Endodermal cell (in vitro differentiated cells): ENCODE results near the gene CCDC74A. TPM values are rescaled to one million over a fixed set of nuclear protein-coding genes. Genes with fewer than 3 reads are reported as not detected.
"Not testable (repeated sequence)": the region's sequence is repeated elsewhere in the genome, so short reads cannot be mapped to it uniquely, and the experiment has no call there.

ENCODE experiments used
- DNase-seq: peaks from one replicate; pipeline ENCODE4 v3.0.0-alpha.2; 2017
- H3K27ac ChIP-seq: 2 replicates; pipeline ENCODE4 v1.5.1; 2013; ENCODE audit warnings: mild to moderate bottlenecking, low read depth, low read length, moderate library complexity
- H3K27me3 ChIP-seq: 2 replicates; pipeline ENCODE4 v1.6.1; 2013; ENCODE audit warnings: mild to moderate bottlenecking, low read length, moderate library complexity; ENCODE audit not compliant: insufficient read depth, control insufficient read depth, poor library complexity, severe bottlenecking
- H3K36me3 ChIP-seq: 2 replicates; pipeline ENCODE4 v1.7.0; 2013; ENCODE audit warnings: mild to moderate bottlenecking, low read length, moderate library complexity; ENCODE audit not compliant: control insufficient read depth, insufficient read depth
- H3K4me1 ChIP-seq: one replicate; pipeline ENCODE4 v1.7.0; 2013; ENCODE audit warnings: low read length; ENCODE audit not compliant: control insufficient read depth, insufficient read depth
- H3K4me3 ChIP-seq: 2 replicates; pipeline ENCODE4 v1.5.1; 2013; ENCODE audit warnings: mild to moderate bottlenecking, low read length, moderate library complexity
- H3K9ac ChIP-seq: 2 replicates; pipeline ENCODE4 v1.6.1; 2013; ENCODE audit warnings: mild to moderate bottlenecking, low read length, moderate library complexity; ENCODE audit not compliant: poor library complexity, severe bottlenecking; ENCODE audit errors: extremely low read depth
- H3K9me3 ChIP-seq: 2 replicates; pipeline ENCODE4 v1.6.1; 2013; ENCODE audit warnings: mild to moderate bottlenecking, low read length, moderate library complexity; ENCODE audit not compliant: control insufficient read depth
- H3K27ac Mint-ChIP-seq: 2 replicates; pipeline ENCODE4 v1.8.0; 2020; ENCODE audit warnings: mixed read lengths
- H3K27me3 Mint-ChIP-seq: 2 replicates; pipeline ENCODE4 v1.8.0; 2021; ENCODE audit warnings: mild to moderate bottlenecking, mixed read lengths; ENCODE audit not compliant: insufficient read depth
- H3K36me3 Mint-ChIP-seq: 2 replicates; pipeline ENCODE4 v1.8.0; 2020; ENCODE audit warnings: low read depth, mixed read lengths
- H3K4me1 Mint-ChIP-seq: 2 replicates; pipeline ENCODE4 v1.8.0; 2020; ENCODE audit warnings: mixed read lengths
- H3K4me3 Mint-ChIP-seq: 2 replicates; pipeline ENCODE4 v1.8.0; 2020; ENCODE audit warnings: mild to moderate bottlenecking, moderate library complexity, mixed read lengths
- H3K9me3 Mint-ChIP-seq: 2 replicates; pipeline ENCODE4 v1.8.0; 2020; ENCODE audit warnings: mild to moderate bottlenecking, mixed read lengths
- WGBS, 2 experiments: methylation state at CpG; one replicate each; pipeline versions ENCODE4 v1.1.5 to v1.1.7; 2013; ENCODE audit warnings: missing lambda C conversion rate in 2 of 2, mixed read lengths in 1 of 2; ENCODE audit not compliant: insufficient coverage in 1 of 2, insufficient read length in 1 of 2; 5-methylcytosine and 5-hydroxymethylcytosine counted together
- total RNA-seq, 2 donors: library from RNA; stranded (reverse); fragmentation: NEBNext Ultra II Directional in 1 of 2; extraction: Animal tissue kit (Norgen Biotek cat#: 25700) in 1 of 2; gene quantifications; 2 replicates in 1 of 2; 3 replicates in 1 of 2; pipeline ENCODE4 v1.2.1, GENCODE V29; 2021
- TF ChIP-seq, protein P1 (sequence below): fragments of 200-600 bp; sonication (generic); conservative IDR thresholded peaks from 2 replicates; pipeline ENCODE4 v1.5.0; 2021; ENCODE audit warnings: antibody characterized with exemption, mild to moderate bottlenecking

Gene CCDC74A
- total RNA-seq, 2 donors from 2014 or later: 17.3 to 29.9 TPM

DNA sequence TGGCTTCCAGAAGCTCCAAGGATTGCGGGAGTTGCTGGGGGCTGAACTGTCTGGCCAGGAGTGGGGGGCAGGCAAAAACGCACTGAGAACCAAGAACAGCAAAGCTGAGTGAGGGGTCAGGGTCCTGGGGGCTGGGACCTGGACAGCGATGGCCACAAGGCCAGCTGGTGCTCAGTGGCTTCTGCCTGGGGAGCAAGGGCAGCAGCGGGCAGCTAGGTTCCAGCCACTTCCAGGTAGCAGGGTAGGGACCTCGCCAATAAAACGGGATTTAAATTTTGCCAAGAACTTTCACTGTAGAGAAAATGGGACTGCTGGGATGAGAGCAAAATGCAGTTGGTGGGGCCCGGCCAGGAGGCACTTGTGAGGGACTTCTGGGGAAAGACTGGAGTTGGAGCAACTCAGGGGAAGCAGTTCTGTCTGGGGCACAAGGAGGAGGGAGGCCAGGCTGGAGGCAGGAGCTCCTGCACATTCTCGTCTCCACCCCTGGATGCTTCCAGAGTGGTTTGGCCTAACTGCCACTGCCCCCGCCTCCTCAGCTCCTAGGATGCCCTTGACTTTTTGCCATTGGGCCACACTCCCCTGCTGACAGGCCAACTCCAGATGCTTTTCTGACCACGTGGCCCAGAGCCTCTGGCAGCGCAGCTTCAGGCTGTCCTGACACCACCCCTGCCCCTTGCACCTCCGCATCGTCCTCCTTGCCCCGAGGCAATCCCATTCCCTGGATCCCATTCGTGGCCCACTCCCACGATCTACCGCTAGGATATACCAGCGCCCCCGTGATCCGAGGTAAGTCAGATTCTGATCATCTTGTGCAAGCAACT, 5.5 kb upstream of the CCDC74A start:
- DNase-seq: peak; percentile 60
- no peaks in the 10 kb centered on the region for H3K9me3 ChIP-seq

DNA sequence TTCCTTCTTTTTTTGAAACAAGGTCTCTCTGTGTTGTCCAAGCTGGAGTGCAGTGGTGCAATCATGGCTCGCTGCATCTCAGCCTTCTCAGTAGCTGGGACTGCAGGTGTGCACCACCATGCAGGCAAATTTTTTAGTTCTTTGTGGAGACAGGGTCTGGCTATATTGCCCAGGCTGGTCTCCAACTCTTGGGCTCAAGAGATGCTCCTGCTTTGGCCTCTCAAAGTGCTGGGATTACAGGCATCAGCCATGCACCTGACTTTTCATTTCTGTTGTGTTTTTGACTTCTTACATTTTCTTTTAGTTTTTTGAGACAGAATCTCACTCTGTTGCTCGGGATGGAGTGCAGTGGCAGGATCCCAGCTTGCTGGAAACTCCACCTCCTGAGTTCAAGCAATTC, 2.4 kb upstream of the CCDC74A start:
- peak; percentile 16 for DNase-seq

More for the DNA sequence above, 5.5 kb upstream of the CCDC74A start:
- Mint-ChIP-seq H3K4me3 (no peak overlapping the region), H3K27me3 (no peaks in the 10 kb centered on the region), H3K36me3 (peaks cover 17% of the 10 kb centered on the region), H3K4me1 (no peaks in the 10 kb centered on the region), H3K9me3 (no peaks in the 10 kb centered on the region), H3K27ac (no peak overlapping the region)
- Histone ChIP-seq H3K27me3 (no peaks in the 10 kb centered on the region), H3K9ac (no peak overlapping the region), H3K4me3 (no peak overlapping the region), H3K36me3 (peaks cover 4% of the 10 kb centered on the region), H3K4me1 (no peaks in the 10 kb centered on the region), H3K27ac (no peak overlapping the region)
- TF ChIP-seq, protein P1, sequence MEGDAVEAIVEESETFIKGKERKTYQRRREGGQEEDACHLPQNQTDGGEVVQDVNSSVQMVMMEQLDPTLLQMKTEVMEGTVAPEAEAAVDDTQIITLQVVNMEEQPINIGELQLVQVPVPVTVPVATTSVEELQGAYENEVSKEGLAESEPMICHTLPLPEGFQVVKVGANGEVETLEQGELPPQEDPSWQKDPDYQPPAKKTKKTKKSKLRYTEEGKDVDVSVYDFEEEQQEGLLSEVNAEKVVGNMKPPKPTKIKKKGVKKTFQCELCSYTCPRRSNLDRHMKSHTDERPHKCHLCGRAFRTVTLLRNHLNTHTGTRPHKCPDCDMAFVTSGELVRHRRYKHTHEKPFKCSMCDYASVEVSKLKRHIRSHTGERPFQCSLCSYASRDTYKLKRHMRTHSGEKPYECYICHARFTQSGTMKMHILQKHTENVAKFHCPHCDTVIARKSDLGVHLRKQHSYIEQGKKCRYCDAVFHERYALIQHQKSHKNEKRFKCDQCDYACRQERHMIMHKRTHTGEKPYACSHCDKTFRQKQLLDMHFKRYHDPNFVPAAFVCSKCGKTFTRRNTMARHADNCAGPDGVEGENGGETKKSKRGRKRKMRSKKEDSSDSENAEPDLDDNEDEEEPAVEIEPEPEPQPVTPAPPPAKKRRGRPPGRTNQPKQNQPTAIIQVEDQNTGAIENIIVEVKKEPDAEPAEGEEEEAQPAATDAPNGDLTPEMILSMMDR: no peak
- 91 to 92% methylated on average over 8 to 20 of the region's 20 CpGs for WGBS, 2 experiments

DNA sequence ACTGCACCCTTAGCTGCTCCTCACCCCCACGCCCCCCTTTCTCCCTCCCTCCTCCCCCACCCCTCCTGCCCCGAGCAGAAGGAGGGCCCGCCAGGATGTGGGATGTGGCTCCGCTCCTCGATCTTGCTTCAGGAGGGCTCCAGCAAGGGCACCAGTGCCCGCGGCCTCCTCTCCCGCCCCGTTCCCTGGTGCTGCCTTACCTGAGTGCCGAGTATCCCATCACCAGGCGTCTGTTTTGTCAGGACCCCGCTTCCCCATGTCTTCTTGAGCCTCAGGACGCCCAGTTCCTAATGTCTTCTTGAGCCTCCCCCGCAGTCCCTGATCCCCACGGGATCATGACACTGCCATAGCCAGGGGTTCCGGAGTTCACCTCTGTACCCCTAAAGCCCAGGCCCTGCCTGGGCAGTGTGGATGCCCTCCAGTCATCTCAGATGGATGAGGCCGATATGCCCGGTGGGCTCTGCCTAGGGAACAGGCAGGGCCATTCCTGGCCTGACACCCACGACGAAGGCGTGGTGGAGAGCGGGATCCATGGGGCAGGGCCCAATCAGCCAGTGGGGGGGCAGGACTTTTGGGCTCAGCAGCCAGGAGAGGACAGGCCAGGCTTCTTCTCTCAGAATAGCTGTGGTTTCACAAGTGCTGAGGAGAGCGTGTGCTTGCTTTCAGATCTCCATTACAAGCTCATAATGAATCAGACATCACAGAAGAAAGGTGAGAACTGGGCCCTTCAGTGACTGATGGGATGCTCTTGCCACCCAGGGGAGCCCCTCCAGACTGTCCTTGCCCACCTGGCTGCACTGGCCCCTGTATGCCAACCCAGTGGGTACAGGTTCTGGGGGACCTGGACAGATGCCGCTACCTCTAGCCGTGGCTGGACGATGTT, 1.5 kb downstream of the CCDC74A start:
- H3K27ac ChIP-seq, H3K4me3 ChIP-seq, H3K9me3 Mint-ChIP-seq, H3K4me1 Mint-ChIP-seq, H3K27me3 ChIP-seq, H3K36me3 ChIP-seq, H3K36me3 Mint-ChIP-seq, H3K9ac ChIP-seq, H3K4me1 ChIP-seq, H3K27ac Mint-ChIP-seq, H3K9me3 ChIP-seq: not testable (repeated sequence)
- Mint-ChIP-seq H3K27me3 (peaks cover 15% of the 10 kb centered on the region), H3K4me3 (peak overlapping the region; percentile 69)
- WGBS, 2 experiments: 80 to 86% methylated on average over 15 to 25 of the region's 26 CpGs
- peak; percentile 56 for DNase-seq

More for the DNA sequence above, 2.4 kb upstream of the CCDC74A start:
- not testable (repeated sequence) for H3K9ac ChIP-seq, H3K36me3 ChIP-seq, H3K4me3 ChIP-seq, H3K9me3 ChIP-seq, H3K27ac ChIP-seq, H3K4me3 Mint-ChIP-seq, H3K9me3 Mint-ChIP-seq, H3K36me3 Mint-ChIP-seq, H3K4me1 ChIP-seq, H3K27ac Mint-ChIP-seq, H3K4me1 Mint-ChIP-seq, H3K27me3 ChIP-seq
- peaks cover 15% of the 10 kb centered on the region for H3K27me3 Mint-ChIP-seq
- WGBS, 2 experiments: 85 to 89% methylated on average over 2 of the region's 2 CpGs

DNA sequence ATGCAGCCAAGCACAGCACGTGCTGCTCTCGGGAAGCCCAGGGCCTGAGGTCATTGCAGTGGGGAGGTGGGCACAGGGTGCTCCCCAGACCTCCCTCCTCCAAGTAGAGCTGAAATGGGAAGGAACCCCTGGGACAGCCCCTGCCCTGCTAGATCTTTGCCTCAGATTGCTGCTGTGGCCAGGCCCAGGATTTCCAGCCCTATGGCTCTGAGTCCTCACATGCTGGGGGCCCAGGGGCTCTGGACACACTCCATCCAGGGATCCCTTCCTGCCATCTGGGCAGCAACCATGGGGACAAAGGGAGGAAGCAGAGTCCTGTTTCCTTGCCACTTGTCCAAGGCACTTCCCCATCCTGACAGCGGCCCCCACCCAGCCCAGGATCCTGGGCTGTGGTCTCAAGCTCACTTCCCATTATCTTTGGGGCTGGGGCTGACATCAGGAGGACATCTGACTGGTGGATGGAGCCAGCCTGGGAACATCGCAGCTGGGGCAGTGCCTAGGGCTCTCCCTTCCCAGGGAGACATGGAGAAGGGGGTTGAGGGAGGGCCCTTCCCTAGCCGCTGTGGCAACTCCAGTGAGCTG, 2.3 kb downstream of the CCDC74A start:
- DNase-seq: peak; percentile 41
- WGBS, 2 experiments: 97% methylated on average over 4 of the region's 5 CpGs; no CpG with 5 or more reads in 1 of the 2 experiments
- H3K27ac Mint-ChIP-seq: not testable (repeated sequence)

More for the DNA sequence above, 2.3 kb downstream of the CCDC74A start:
- H3K36me3 ChIP-seq, H3K4me1 ChIP-seq, H3K4me3 ChIP-seq, H3K9ac ChIP-seq, H3K27me3 ChIP-seq, H3K27ac ChIP-seq, H3K4me1 Mint-ChIP-seq, H3K9me3 ChIP-seq, H3K9me3 Mint-ChIP-seq, H3K36me3 Mint-ChIP-seq, H3K4me3 Mint-ChIP-seq: not testable (repeated sequence)
- peaks cover 15% of the 10 kb centered on the region for H3K27me3 Mint-ChIP-seq
